ENCODE results near the gene CRYBA4.

Gene CRYBA4

GRCh38 chr22:26589367-26589844 lies 32.4 kb upstream of the CRYBA4 start:
- TF ChIP-seq Cebpa-rat (IDR thresholded peaks at IDR 0.05), result no peak
- H3K4me1 ChIP-seq, result peaks cover 62 to 70% (median 66%) of the 10 kb centered on the region in 10 experiments
- H3K4me3 ChIP-seq, result peak overlapping the region; percentile 91 to 99 (median 97)
- peaks cover 10 to 44% (median 34%) of the 10 kb centered on the region in 11 experiments; a peak in 19 of 22 replicates for H4K20me1 ChIP-seq
- H3K9me3 ChIP-seq (replicated peaks in 1 of 11), result peaks cover 0 to 6% (median 4%) of the 10 kb centered on the region in 11 experiments; a peak in 6 of 22 replicates
- H3K4me2 ChIP-seq, result peak overlapping the region; percentile 75 to 99 (median 92)
- peak overlapping the region; percentile 81 to 91 (median 86) for H3K27ac ChIP-seq
- peaks cover 0 to 12% (median 0%) of the 10 kb centered on the region in 11 experiments; a peak in 5 of 22 replicates for H3K36me3 ChIP-seq
- H3K9ac ChIP-seq, result peak overlapping the region; percentile 88 to 97 (median 92)
- no peaks in the 10 kb centered on the region for H3K27me3 ChIP-seq

- Histone ChIP-seq H3K9ac (peak within 1 kb of the TSS; percentile 88 to 97 (median 92)), H3K27ac (peak within 1 kb of the TSS; percentile 81 to 91 (median 86)), H3K4me3 (peak within 1 kb of the TSS; percentile 91 to 99 (median 97)), H3K27me3 (no peaks in the 10 kb centered on the region), H4K20me1 (peaks cover 6 to 37% (median 27%) of the 10 kb centered on the region in 11 experiments; a peak in 17 of 22 replicates), H3K4me1 (peaks cover 55 to 63% (median 59%) of the 10 kb centered on the region in 10 experiments), H3K9me3 (replicated peaks in 1 of 11) (peaks cover 0 to 6% (median 4%) of the 10 kb centered on the region in 11 experiments; a peak in 6 of 22 replicates), H3K36me3 (peaks cover 0 to 12% (median 0%) of the 10 kb centered on the region in 11 experiments; a peak in 5 of 22 replicates), H3K4me2 (peak within 1 kb of the TSS; percentile 78 to 99 (median 92))
- TF ChIP-seq Cebpa-rat (IDR thresholded peaks at IDR 0.05), result no peak
These were observed 31.7 kb upstream of the CRYBA4 start, which contains the start of gene TPST2 for GRCh38 chr22:26589845-26590736. TSS of gene TPST2 (minus strand) at chr22:26590132. CDS start at chr22:26541630, 48,502 bp downstream.

- Histone ChIP-seq H3K27ac (no peak overlapping the region), H3K9ac (0 out of 22 replicates have a peak overlapping the region, but pooled peaks of 2 of the 11 experiments have one; percentile 4 to 5), H3K9me3 (replicated peaks in 1 of 11) (peaks cover 0 to 6% (median 4%) of the 10 kb centered on the region in 11 experiments; a peak in 6 of 22 replicates), H3K4me3 (no peak overlapping the region), H4K20me1 (peaks cover 0 to 14% (median 6%) of the 10 kb centered on the region in 11 experiments; a peak in 12 of 22 replicates), H3K27me3 (no peaks in the 10 kb centered on the region), H3K4me2 (peak overlapping the region; percentile 45 to 70 (median 57)), H3K36me3 (no peaks in the 10 kb centered on the region; a peak in 1 of 22 replicates), H3K4me1 (peaks cover 31 to 40% (median 35%) of the 10 kb centered on the region in 10 experiments)
- no peak for TF ChIP-seq Cebpa-rat (IDR thresholded peaks at IDR 0.05)
These were observed 29.3 kb upstream of the CRYBA4 start for GRCh38 chr22:26592421-26592891.

DNA sequence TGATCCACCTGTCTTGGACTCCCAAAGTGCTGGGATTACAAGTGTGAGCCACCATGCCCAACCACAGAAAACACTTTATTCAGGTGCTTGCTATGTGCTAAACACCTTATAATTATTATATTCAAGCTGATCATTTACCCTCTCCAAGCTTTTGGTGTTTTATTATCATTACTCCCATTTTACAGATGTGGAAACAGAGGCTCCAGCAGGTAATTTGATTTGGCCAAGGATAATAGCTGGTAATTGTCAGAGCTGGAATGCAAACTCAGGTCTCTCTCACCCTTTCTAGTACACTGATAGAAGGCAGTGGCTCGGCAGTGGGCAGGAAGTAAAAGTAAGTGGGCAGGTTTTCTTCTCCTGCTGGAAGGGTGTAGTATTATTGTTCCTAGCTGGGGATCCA lies 28.0 kb upstream of the CRYBA4 start:
- no peak overlapping the region for H3K27ac ChIP-seq
- no peak for TF ChIP-seq Cebpa-rat (IDR thresholded peaks at IDR 0.05)
- H3K27me3 ChIP-seq, result no peaks in the 10 kb centered on the region
- H3K4me3 ChIP-seq, result no peak overlapping the region
- H4K20me1 ChIP-seq, result peaks cover 0 to 7% (median 0%) of the 10 kb centered on the region in 11 experiments; a peak in 6 of 22 replicates
- no peak overlapping the region for H3K4me2 ChIP-seq
- H3K9ac ChIP-seq, result no peak overlapping the region
- H3K36me3 ChIP-seq, result no peaks in the 10 kb centered on the region
- H3K9me3 ChIP-seq (replicated peaks in 1 of 11), result no peaks in the 10 kb centered on the region
- H3K4me1 ChIP-seq, result peaks cover 25 to 41% (median 32%) of the 10 kb centered on the region in 10 experiments

- H3K27ac ChIP-seq, result no peak overlapping the region
- no peak for TF ChIP-seq Cebpa-rat (IDR thresholded peaks at IDR 0.05)
- no peak overlapping the region for H3K4me2 ChIP-seq
- no peak overlapping the region for H3K4me3 ChIP-seq
- H4K20me1 ChIP-seq, result no peaks in the 10 kb centered on the region
- no peaks in the 10 kb centered on the region for H3K27me3 ChIP-seq
- no peaks in the 10 kb centered on the region for H3K36me3 ChIP-seq
- H3K9me3 ChIP-seq (replicated peaks in 1 of 11), result no peaks in the 10 kb centered on the region
- no peak overlapping the region for H3K9ac ChIP-seq
- H3K4me1 ChIP-seq, result peaks cover 10 to 32% (median 25%) of the 10 kb centered on the region in 10 experiments
These were observed 24.7 kb upstream of the CRYBA4 start for GRCh38 chr22:26597026-26597425.

DNA sequence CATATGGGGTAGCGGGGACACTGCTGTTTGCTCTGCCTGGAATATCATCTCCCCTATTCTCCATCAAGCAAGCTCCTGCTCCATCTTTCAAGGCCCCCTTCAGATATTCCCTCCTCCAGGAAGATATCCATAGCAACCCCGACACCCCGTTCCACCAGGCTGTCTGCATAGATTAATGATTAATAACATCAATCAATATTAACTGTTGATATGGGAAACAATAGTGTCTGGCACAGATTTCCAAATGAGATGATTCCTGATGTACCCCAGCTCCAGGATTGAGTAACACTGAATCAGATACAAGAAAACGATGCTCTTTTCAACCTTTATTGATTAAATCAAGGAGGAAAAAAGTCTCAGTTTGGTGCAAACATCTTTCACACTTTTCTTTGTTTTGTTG lies 24.3 kb upstream of the CRYBA4 start:
- no peaks in the 10 kb centered on the region for H3K36me3 ChIP-seq
- no peak for TF ChIP-seq Cebpa-rat (IDR thresholded peaks at IDR 0.05)
- H3K4me3 ChIP-seq, result no peak overlapping the region
- no peak overlapping the region for H3K4me2 ChIP-seq
- H3K27me3 ChIP-seq, result no peaks in the 10 kb centered on the region
- H3K9ac ChIP-seq, result no peak overlapping the region
- no peak overlapping the region for H3K27ac ChIP-seq
- H4K20me1 ChIP-seq, result no peaks in the 10 kb centered on the region
- peaks cover 5 to 27% (median 20%) of the 10 kb centered on the region in 10 experiments for H3K4me1 ChIP-seq
- no peaks in the 10 kb centered on the region for H3K9me3 ChIP-seq (replicated peaks in 1 of 11)

GRCh38 chr22:26599505-26599904 lies 22.3 kb upstream of the CRYBA4 start:
- TF ChIP-seq Cebpa-rat (IDR thresholded peaks at IDR 0.05), result no peak
- H3K9me3 ChIP-seq (replicated peaks in 1 of 11), result no peaks in the 10 kb centered on the region
- H3K4me3 ChIP-seq, result no peak overlapping the region
- H3K27me3 ChIP-seq, result no peaks in the 10 kb centered on the region
- H3K4me1 ChIP-seq, result peaks cover 0 to 28% (median 17%) of the 10 kb centered on the region in 10 experiments; a peak in 17 of 20 replicates
- peak overlapping the region in 6 of 11 experiments; percentile 4 to 45 (median 11); a peak in 7 of 22 replicates for H3K4me2 ChIP-seq
- no peaks in the 10 kb centered on the region for H3K36me3 ChIP-seq
- no peak overlapping the region for H3K9ac ChIP-seq
- no peaks in the 10 kb centered on the region for H4K20me1 ChIP-seq
- H3K27ac ChIP-seq, result no peak overlapping the region

DNA sequence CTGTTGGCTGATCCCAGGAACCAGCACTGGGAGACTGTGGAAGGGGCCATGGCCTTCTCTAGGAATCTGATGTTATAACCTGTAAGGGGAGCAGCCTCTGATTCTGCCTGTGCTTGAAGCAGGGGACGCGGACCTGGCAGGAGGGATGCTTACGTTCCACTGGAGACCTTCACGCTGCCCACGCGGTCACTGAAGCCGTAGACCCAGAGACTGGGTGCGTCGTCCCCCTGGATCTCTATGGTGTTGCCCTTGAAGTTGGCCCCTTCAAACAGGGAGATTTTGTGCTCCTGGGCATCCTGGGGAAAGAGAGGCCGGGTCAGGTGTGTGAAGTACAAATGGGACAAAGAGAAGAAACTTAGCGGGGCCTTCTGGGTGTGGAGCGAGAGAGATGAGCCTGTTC lies 20.0 kb upstream of the CRYBA4 start:
- no peaks in the 10 kb centered on the region for H3K9me3 ChIP-seq (replicated peaks in 1 of 11)
- no peak overlapping the region for H3K9ac ChIP-seq
- H3K4me3 ChIP-seq, result no peak overlapping the region
- TF ChIP-seq Cebpa-rat (IDR thresholded peaks at IDR 0.05), result no peak
- no peak overlapping the region for H3K4me2 ChIP-seq
- H3K4me1 ChIP-seq, result peaks cover 0 to 36% (median 24%) of the 10 kb centered on the region in 10 experiments; a peak in 17 of 20 replicates
- H4K20me1 ChIP-seq, result no peaks in the 10 kb centered on the region
- no peaks in the 10 kb centered on the region for H3K27me3 ChIP-seq
- no peaks in the 10 kb centered on the region for H3K36me3 ChIP-seq
- no peak overlapping the region for H3K27ac ChIP-seq

GRCh38 chr22:26602127-26602526 lies 19.6 kb upstream of the CRYBA4 start:
- no peak overlapping the region for H3K4me3 ChIP-seq
- no peaks in the 10 kb centered on the region for H4K20me1 ChIP-seq
- H3K4me2 ChIP-seq, result no peak overlapping the region
- H3K27ac ChIP-seq, result no peak overlapping the region
- H3K4me1 ChIP-seq, result peaks cover 2 to 40% (median 27%) of the 10 kb centered on the region in 10 experiments; a peak in 17 of 20 replicates
- TF ChIP-seq Cebpa-rat (IDR thresholded peaks at IDR 0.05), result no peak
- no peaks in the 10 kb centered on the region for H3K27me3 ChIP-seq
- H3K36me3 ChIP-seq, result no peaks in the 10 kb centered on the region
- H3K9ac ChIP-seq, result no peak overlapping the region
- no peaks in the 10 kb centered on the region for H3K9me3 ChIP-seq (replicated peaks in 1 of 11)

All from BLaER1 treated with 17β-estradiol and CSF1 and Interleukin-3, amounts not matched to agents 10 nM and 100 nM (cell line).